Measurements from ENCODE around the gene MALSU1. TPM values are rescaled to one million over a fixed set of nuclear protein-coding genes. Genes with fewer than 3 reads are reported as not detected.
A peak's percentile ranks its signal among the peaks of the same experiment; 100 is the strongest.
"Not testable (repeated sequence)": the region's sequence is repeated elsewhere in the genome, so short reads cannot be mapped to it uniquely, and the experiment has no call there.

The MALSU1 gene
- total RNA-seq, 1 donor from 2014 or later, result 44.7 TPM

DNA sequence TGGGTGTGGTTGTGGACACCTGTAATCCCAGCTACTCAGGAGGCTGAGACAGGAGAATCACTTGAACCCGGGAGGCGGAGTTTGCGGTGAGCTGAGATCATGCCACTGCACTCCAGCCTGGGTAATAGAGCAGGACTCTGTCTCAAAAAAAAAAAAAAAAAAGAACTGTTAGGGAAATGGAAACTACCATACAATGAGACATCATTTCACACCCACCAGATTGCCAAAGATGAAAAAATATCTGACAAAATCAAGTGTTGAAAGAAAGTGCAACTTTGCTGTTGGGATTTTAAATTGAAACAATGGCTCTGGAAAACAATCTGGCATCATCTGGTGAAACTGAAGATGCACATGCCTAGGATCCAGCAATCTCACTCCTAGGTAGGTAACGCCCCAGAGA is 16.1 kb upstream of the MALSU1 start:
- ATAC-seq, result no peak

DNA sequence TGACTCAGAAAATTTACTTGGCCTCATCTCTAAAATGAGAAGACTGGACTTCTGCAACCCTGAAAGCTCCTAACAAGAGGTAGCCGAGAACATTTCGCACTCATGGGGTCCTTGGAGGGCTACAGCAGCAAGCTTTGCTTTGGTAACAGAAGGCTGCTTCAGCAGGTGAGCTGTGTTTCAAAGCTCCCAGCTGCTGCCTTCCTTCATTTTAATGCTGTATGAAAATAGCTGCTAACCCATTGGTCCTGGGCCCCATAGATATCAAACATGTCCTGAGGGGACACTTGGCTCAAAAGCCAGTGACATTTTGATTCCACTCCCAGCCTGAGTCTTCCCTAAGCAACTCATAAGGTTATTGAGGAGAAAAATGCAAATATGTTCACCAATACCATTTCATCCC is 14.3 kb upstream of the MALSU1 start:
- no peak for ATAC-seq
- no peak for DNase-seq (ENCODE audit: low spot score)
- intact Hi-C loops (cut with DNase I), result no loop called here

More for the DNA sequence above, 16.1 kb upstream of the MALSU1 start:
- DNase-seq (ENCODE audit: low spot score), result no peak
- intact Hi-C loops (cut with DNase I), result no loop called here

DNA sequence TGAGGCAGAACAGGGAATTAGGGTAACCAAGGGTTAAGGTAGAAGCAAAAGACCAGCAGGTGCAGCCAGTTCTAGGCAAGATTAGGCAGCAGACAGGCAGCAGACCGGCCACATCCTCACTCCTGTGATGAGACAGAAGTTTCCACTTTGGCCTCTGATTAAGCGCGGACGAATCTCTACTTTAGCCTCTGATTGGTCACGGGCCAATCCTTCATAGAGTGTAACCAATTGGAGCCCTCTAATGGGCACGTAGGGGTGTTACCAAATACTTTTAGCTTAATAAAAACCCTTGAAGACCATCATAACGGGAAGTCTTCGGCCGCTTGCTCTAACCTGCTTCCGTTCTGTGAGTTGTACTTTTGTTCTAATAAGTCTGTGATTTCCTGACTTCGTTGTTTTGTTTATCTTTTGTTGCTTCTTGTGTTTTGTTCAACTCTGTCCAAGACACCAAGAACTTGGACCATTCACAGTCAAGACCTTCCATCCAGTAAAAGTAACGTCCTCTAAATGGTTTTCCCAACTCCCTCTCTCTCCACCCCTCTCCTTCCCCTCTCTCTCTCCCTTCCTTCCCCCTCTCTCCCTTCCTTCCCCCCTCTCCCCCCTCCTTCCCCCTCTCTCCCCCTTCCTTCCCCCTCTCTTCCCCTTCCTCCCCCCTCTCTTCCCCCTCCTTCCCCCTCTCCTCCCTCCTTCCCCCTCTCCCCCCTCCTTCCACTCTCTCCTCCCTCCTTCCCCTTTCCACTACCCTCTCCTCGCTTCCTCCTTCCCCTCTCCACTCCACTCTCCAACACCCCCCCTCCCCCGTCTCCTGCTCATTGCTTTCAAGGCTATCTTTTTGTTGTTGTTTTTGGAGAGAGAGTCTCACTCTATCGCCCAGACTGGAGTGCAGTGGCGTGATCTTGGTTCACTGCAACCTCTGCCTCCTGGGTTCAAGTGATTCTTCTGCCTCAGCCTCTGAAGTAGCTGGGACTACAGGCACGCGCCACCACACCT is 13.2 kb upstream of the MALSU1 start:
- DNase-seq (ENCODE audit: low spot score) (no peak), ATAC-seq (no peak)
- intact Hi-C loops (cut with DNase I), result no loop called here

DNA sequence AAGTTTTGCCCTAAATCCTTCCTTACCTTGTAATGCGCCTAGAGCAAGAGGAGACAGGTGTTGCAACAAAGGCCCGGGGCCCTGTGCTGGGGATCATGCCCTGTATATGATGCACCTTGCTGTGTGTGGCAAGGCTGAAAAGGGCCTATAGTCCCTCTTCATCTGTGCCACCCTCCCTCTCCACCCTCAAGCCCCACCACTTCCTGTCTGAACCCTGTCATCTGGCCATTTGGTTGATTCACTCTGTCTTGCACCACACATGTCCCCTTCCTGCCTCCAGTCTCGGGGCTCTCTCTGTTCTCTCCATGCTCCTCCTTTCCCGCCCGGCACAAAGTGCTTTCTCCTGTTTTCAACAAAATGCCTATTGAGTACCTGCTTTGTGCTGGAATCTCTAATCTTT is 11.5 kb upstream of the MALSU1 start:
- intact Hi-C loops (cut with DNase I), result no loop called here
- DNase-seq (ENCODE audit: low spot score) (no peak), ATAC-seq (peak; percentile 28)

DNA sequence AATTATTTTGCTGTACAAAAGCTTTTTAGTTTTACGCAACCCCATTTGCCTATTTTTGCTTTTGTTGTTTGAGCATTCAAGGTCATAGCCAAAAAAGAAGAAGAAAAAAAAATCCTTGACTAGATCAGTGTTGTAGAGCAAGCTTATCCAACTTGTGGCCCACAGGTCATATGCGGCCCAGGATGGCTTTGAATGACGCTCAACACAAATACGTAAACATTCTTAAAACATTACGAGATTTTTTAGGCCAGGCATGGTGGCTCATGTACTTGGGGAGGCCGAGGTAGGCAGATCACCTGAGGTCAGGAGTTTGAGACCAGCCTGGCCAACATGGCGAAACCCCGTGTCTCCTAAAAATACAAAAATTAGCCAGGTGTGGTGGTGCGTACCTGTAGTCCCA is 8.1 kb upstream of the MALSU1 start:
- DNase-seq (ENCODE audit: low spot score) (no peak), ATAC-seq (no peak)
- intact Hi-C loops (cut with DNase I), result no loop called here

DNA sequence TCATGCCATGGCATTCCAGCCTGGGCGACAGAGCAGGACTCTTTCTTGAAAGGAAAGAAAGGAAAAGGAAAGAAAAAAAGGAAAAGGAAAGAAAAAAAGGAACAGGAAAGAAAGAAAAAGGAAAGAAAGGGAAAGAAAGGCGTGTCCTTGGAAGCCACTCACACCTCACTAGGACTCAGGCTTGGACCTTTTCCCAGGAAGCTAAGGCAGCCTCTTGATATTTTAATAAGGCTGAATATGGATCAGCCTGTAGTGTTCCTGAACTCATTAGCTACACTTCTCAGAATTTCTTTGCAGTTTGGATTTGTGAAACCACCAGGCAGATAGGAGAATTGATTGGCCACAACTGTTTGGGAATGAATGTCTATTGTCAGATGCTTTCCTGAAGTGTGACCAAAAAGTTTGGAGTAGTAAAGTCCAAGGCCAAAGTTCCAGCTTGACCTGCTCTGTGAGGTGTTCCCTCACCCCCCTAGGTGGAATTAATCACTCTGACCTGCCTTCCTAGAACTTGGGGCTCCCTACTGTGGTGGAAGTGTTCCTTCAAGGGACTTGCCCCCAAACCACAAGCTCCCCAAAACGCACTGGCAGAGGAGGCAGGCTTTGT is 7.1 kb upstream of the MALSU1 start:
- ATAC-seq (no peak), DNase-seq (ENCODE audit: low spot score) (no peak)
- intact Hi-C loops (cut with DNase I), result no loop called here

DNA sequence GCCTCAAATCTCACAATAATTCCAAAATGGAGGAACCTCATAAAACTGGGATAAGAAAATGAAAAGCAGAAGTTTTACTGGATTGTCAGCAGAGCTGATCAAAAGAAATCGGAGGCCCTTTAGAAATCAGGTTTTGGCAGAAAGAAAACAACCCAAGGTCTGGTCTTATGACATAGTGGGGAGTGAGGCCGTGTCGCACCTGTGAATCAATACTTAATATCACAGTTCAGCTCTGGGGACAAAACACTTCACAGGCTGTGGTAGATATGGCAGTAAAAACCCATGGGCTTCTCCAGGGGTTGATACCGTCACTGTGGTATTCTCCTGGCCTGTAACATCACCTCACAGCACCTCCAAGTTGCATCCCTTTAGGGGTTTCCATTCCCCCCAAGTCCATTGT is 6.5 kb upstream of the MALSU1 start:
- intact Hi-C loops (cut with DNase I), result no loop called here
- DNase-seq (ENCODE audit: low spot score), result no peak
- ATAC-seq, result no peak

DNA sequence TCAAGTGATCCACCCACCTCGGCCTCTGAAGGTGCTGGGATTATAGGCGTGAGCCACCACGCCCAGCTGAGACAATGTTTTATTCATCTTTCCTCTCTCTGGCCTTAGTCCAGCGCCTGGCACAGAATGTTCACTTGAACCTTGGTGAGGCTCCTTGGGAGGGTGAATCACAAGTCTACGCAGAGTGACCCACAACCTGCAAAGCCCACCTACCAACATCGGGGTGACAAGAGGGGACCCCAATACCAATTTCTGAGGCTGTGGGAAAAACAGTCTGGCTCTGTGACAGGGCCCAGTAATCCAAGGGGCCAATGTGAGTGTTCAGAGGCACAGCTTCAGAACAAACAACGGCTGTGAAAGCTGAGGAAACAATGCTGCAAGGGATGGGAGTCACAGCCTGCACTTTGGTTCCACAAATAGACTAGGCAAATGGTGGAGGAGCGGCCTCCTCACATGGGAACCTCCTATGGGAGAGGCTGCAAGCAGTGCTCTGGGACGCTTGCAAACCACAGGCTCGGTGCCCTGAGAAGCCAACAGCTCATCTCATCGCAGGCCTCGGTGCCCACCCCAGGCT is 5.6 kb upstream of the MALSU1 start:
- DNase-seq (ENCODE audit: low spot score), result no peak
- ATAC-seq, result no peak
- intact Hi-C loops (cut with DNase I), result no loop called here

DNA sequence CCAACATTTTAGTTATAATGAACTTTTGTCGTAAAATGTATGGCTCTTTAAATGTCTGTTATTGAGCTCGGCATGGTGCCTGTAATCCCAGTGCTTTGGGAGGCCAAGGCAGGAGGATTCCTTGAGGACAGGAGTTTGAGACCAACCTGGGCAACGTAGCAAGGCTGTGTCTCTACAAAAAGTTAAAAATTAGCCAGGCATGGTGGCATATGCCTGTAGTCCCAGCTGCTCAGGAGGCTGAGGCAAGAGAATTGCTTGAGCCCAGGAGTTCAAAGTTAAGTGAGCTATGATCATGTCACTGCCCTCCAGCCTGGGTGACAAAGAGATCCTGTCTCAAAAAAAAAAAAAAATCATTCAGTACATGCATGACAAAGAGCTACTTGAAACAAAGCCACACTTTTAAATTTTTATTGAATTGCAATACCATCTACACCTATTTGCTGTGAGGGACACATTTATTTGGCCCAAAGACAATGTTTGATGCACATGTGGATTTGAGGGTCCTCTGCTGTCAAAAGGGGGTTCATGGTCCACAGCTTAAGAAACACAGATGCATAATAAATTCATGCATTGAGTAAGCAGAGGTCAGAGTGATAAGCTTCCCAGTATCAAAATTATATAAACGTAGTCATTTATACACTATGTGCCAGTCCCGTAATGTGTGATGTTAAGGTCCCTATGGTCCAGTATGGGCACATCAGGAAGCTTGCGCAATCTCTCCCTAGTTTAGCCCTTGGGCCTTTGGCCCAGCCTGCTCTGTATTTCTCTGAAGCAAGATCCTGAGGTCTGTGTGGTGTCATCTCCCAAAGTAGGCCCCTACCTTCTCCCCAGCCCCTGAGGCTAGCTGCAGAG is 4.4 kb upstream of the MALSU1 start:
- ATAC-seq (no peak), DNase-seq (ENCODE audit: low spot score) (no peak)
- intact Hi-C loops (cut with DNase I), result no loop called here

DNA sequence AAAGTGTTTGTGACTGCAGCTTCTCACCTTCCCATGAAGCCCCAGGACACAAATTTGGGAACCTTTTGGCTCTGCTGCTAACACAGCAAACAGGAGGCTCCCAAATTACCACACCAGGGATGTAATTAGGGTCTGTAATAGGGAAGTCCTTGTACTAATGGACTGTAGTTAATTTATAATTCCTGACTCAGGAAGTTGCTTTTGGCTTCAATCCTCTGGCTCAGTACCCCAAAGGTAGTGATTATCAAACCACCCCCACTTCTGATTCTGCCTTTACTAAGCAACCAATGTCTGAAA is 3.8 kb upstream of the MALSU1 start:
- DNase-seq (ENCODE audit: low spot score), result no peak
- intact Hi-C loops (cut with DNase I), result no loop called here
- ATAC-seq, result no peak

DNA sequence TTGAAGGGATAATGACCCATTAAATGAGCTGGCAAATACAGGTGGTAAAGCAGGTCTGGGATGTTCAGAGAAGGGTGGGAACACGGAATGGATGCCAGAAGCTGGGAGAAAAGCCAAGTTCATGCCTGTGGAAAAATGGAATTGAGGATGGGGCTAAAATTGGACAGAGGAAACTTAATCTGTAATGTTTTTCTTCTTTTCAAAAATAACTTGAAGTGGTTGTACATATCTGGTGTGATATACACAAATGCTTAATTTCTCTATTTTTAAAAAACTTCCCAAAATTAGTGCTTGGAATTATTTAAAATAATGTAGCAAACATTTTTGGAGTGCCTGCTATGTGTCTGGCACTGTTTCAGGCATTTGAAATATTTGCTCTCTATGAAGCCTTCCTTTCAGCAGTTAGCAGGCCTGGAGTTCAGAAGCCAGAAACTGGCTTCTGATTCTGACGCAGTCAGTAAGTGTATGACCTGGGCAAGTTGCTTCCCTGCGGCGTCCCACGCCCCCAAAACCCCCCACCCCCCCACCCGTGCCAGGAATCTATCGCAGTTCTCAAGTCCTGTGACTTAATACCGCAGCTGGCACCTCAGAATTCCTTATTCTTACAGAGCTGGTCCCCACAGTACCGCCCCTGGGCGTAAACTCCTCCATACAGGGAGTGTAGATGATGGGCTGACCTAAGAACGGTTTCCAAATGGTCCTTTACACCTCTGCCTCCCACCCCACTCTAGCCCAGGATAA is 828 bp upstream of the MALSU1 start:
- ATAC-seq (peak; percentile 33), DNase-seq (ENCODE audit: low spot score) (no peak)
- intact Hi-C loops (cut with DNase I), result no loop called here

DNA sequence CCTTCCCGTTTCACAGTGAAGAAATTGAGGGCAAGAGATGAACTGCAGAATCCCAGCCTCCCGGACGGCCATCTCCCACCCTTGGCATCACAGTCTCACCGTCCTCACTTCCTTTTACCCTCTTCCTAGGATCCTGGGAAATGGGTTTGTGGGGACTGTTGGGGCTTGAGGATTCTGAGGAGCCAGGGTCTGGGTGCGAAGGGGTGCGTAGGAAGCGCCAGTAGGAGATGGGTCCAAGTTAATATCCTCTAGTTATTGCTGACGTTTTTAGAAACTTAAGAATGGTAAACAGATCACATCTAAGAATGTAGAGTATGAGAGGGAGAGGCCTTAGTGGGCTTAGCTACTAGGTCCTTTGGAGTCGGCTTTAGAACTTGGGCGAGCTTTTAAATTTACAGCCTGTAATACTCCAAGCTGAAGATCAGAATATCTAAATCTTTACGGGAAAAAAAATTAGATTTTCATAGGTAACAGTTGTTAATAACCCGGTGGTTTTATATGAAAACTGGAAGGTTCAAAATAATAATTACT is 696 bp downstream of the MALSU1 start:
- DNase-seq (ENCODE audit: low spot score), result no peak
- ATAC-seq, result no peak
- intact Hi-C loops (cut with DNase I), result no loop called here

DNA sequence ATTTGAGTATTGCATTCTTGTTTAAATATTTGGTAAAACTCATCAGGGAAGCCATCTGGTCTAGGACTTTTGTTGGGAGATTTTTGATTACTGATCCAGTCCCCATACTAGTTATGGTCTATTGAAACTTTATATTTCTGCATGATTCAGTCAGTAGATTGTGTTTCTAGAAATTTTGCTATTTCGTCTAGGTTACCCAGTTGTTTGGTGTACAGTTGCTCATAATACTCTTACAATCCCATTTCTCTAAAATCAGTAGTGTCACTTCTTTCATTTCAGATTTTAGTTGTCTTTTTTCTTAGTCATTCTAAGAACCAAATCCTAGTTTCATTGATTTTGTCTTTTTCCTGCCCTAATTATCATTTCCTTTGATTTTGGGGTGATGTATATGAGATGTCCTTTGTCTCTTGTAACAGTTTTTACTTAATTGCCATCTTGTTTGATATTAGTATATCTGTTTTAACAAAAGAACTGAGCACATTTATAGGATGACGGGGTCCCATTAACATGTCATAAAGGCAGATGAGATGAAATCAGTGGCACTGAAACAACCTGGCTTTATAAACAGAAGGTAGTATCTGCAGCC is 7.9 kb downstream of the MALSU1 start:
- no peak for DNase-seq (ENCODE audit: low spot score)
- intact Hi-C loops (cut with DNase I), result no loop called here
- no peak for ATAC-seq

DNA sequence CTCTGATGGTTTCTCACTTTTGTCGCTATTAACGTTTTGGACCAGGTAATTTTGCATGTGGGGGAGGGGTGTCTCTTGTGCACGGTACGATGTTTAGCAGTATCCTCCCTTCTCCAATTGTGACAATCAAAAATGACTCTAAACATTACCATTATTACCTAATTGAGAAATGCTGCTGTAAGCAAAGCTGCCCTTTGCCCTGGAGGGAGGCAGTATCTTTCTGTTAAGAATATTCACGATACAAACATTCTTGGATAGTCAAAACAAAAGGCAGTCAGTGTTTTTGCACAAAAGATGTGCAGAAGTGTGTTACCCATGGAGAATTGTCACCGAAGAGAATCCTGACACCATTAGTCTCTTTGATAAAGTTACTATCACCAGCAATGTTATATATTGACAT is 9.6 kb downstream of the MALSU1 start:
- no peak for ATAC-seq
- intact Hi-C loops (cut with DNase I), result no loop called here

DNA sequence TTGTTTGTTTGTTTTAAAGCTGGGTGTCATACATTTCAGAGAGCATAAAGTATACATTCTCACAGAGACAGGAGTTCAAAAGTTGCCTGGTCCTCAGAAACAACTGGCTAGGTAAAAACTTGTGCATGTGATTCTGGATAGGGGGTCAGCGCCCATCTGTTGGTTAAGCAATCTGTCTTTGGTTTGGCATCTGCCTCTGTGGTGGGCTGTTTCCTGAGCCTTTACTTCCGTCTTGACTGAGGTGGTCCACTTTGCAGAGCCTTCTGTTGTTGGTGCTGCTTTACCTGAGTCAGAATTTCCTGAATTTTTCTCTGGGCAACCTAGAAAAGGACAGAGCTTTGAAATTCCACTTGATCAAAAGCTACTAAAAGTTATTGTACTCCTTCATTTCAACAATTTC is 13.0 kb downstream of the MALSU1 start:
- DNase-seq (ENCODE audit: low spot score); intact Hi-C loops (cut with DNase I); ATAC-seq: not testable (repeated sequence)

More for the DNA sequence above, 9.6 kb downstream of the MALSU1 start:
- DNase-seq (ENCODE audit: low spot score), result no peak

DNA sequence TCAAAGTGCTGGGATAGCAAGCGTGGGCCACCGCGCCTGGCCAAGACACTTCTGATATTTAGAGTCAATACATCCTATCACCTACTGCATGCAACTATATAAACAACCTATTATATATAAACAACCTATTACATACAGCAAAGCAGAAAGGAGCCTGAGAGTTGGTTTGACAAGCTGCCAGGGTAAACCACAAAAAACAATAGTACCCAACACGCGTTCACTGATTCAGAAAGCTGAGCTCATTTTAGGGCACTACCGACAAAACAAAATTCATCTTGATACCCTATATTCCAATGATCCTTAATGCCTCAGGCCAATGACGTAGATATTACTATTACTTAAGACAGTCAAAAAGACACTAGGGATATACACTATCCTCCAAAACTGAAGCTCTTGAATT is 16.2 kb downstream of the MALSU1 start:
- ATAC-seq, result no peak
- intact Hi-C loops (cut with DNase I), result no loop called here

DNA sequence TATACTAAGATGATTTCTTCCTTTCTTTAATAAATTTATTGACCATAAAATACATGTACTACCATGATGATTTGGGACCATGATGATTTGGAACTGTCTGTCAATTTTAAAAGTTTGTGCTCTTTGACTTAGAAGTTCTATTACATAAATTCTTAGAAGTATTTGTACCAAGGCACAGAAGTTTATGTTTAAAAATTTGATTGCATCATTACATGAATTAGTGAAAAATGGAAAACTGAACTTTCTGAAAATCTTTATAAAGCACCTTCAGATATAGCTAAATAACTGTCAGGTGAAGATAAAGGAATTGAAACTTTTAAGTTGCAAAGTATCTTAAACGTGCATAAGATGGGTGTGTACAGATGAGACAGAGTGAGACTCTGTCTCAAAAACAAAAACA is 32.0 kb downstream of the MALSU1 start:
- ATAC-seq (no peak), DNase-seq (ENCODE audit: low spot score) (no peak)
- intact Hi-C loops (cut with DNase I), result no loop called here

More for the DNA sequence above, 16.2 kb downstream of the MALSU1 start:
- no peak for DNase-seq (ENCODE audit: low spot score)

DNA sequence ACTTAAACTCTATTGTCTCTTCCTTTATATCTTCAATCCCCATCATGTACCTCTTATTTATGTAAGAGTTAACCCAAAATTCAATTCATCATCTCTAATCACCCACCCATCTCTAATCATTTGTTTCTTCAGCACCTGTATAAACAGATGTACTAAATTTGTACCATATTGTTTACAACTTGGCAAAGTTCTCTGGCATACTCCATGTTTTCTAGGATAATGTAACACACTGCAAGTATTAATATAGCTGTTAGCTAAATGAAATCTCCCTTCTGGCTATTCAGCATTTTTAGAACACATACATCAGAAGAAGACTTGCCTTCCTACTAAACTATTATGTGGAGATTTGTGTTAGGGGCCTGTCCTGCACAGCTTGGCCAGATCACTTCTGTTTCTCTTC is 33.1 kb downstream of the MALSU1 start:
- ATAC-seq (no peak), DNase-seq (ENCODE audit: low spot score) (no peak)
- intact Hi-C loops (cut with DNase I), result no loop called here

Data from sciatic nerve (tissue), 2 donors.